Measurements from ENCODE around the gene COX14.
"Not testable (repeated sequence)": the region's sequence is repeated elsewhere in the genome, so short reads cannot be mapped to it uniquely, and the experiment has no call there.

DNA sequence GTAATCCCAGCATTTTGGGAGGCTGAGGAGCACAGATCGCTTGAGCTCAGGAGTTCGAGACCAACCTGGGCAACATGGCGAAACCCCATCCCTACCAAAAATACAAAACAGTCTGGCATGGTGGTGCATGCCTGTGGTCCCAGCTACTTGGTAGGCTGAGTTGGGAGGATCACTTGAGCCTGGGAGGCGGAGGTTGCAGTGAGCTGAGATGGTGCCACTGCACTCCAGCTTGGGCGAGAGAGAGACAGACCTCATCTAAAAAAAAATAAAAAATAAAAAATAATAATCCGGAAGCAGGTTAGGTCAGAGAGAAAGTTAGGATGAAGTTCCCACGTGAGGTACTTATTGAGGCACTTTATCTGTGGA, 27.6 kb upstream of the COX14 start:
- TF ChIP-seq, protein P1, sequence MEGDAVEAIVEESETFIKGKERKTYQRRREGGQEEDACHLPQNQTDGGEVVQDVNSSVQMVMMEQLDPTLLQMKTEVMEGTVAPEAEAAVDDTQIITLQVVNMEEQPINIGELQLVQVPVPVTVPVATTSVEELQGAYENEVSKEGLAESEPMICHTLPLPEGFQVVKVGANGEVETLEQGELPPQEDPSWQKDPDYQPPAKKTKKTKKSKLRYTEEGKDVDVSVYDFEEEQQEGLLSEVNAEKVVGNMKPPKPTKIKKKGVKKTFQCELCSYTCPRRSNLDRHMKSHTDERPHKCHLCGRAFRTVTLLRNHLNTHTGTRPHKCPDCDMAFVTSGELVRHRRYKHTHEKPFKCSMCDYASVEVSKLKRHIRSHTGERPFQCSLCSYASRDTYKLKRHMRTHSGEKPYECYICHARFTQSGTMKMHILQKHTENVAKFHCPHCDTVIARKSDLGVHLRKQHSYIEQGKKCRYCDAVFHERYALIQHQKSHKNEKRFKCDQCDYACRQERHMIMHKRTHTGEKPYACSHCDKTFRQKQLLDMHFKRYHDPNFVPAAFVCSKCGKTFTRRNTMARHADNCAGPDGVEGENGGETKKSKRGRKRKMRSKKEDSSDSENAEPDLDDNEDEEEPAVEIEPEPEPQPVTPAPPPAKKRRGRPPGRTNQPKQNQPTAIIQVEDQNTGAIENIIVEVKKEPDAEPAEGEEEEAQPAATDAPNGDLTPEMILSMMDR (IDR thresholded peaks at IDR 0.05), result not testable (repeated sequence)
- TF ChIP-seq EP300 (IDR thresholded peaks at IDR 0.05), result not testable (repeated sequence)

Measured in suprapubic skin (tissue), 3 donors.